HEK293T (cell line): ENCODE measurements around the gene DSCAM.

Experiments
- FOXA1 ChIP-seq: fragments of 450-650 bp; IDR thresholded peaks from 2 replicates; pipeline ENCODE4 v1.6.1; 2016; ENCODE audit warnings: mild to moderate bottlenecking
- FOXK2 ChIP-seq: fragments of 450-650 bp; IDR thresholded peaks from 2 replicates; pipeline ENCODE4 v1.6.1; 2016; ENCODE audit warnings: mild to moderate bottlenecking
- FOXM1 ChIP-seq: fragments of 450-650 bp; IDR thresholded peaks from 2 replicates; pipeline ENCODE4 v1.6.1; 2017; ENCODE audit warnings: mild to moderate bottlenecking, borderline replicate concordance
- HDGF ChIP-seq: fragments of 450-650 bp; IDR thresholded peaks from 2 replicates; pipeline ENCODE4 v1.6.1; 2017; ENCODE audit warnings: antibody characterized with exemption, borderline replicate concordance
- NFRKB ChIP-seq: fragments of 450-650 bp; IDR thresholded peaks from 2 replicates; pipeline ENCODE4 v1.6.1; 2016; ENCODE audit warnings: mild to moderate bottlenecking, moderate library complexity
- PKNOX1 ChIP-seq: fragments of 450-650 bp; IDR thresholded peaks from 2 replicates; pipeline ENCODE4 v1.6.1; 2016
- SP1 ChIP-seq: fragments of 450-650 bp; IDR thresholded peaks from 2 replicates; pipeline ENCODE4 v1.6.1; 2017
- TARDBP ChIP-seq: fragments of 450-650 bp; IDR thresholded peaks from 2 replicates; pipeline ENCODE4 v1.6.1; 2016

GRCh38 chr21:40020651-40021050 lies 826.3 kb downstream of the DSCAM start:
- TF ChIP-seq SP1 = no peak
- no peak for TF ChIP-seq TARDBP
- no peak for TF ChIP-seq PKNOX1
- TF ChIP-seq NFRKB = no peak
- TF ChIP-seq FOXK2 = no peak
- no peak for TF ChIP-seq FOXM1
- no peak for TF ChIP-seq FOXA1
- no peak for TF ChIP-seq HDGF
